ENCODE data around the gene SLC44A3.

SLC44A3 gene

GRCh38 chr1:94819945-94820746 is at the start of gene SLC44A3:
SLC44A3 (plus strand) TSS chr1:94820357; CDS start chr1:94820452, 95 bp downstream.
- no peak for FAIRE-seq

GRCh38 chr1:94772230-94772641 is 47.9 kb upstream of the SLC44A3 start:
- no peak for FAIRE-seq

GRCh38 chr1:94772845-94773244 is 47.3 kb upstream of the SLC44A3 start:
- no peak for FAIRE-seq

GRCh38 chr1:94773296-94773809 is 46.8 kb upstream of the SLC44A3 start:
- FAIRE-seq, result no peak

- FAIRE-seq, result no peak
These were observed 46.2 kb upstream of the SLC44A3 start for GRCh38 chr1:94773931-94774422.

GRCh38 chr1:94776474-94776873 is 43.7 kb upstream of the SLC44A3 start:
- FAIRE-seq, result no peak

GRCh38 chr1:94777281-94777680 is 42.9 kb upstream of the SLC44A3 start:
- FAIRE-seq, result no peak

- no peak for FAIRE-seq
These were observed 41.3 kb upstream of the SLC44A3 start for GRCh38 chr1:94778808-94779207.

GRCh38 chr1:94783342-94784189 is 36.6 kb upstream of the SLC44A3 start:
- no peak for FAIRE-seq

GRCh38 chr1:94784190-94784515 is 36.0 kb upstream of the SLC44A3 start:
- FAIRE-seq, result no peak

GRCh38 chr1:94787691-94788090 is 32.5 kb upstream of the SLC44A3 start:
- peak; percentile 92 for FAIRE-seq

GRCh38 chr1:94790246-94790645 is 29.9 kb upstream of the SLC44A3 start:
- FAIRE-seq, result no peak

- FAIRE-seq, result no peak
These were observed 29.5 kb upstream of the SLC44A3 start for GRCh38 chr1:94790670-94791069.

GRCh38 chr1:94792473-94793295 is 27.5 kb upstream of the SLC44A3 start:
- FAIRE-seq, result peak; percentile 92

- no peak for FAIRE-seq
These were observed 26.9 kb upstream of the SLC44A3 start for GRCh38 chr1:94793296-94793656.

GRCh38 chr1:94795434-94795833 is 24.7 kb upstream of the SLC44A3 start:
- FAIRE-seq, result no peak

GRCh38 chr1:94796266-94796665 is 23.9 kb upstream of the SLC44A3 start:
- FAIRE-seq, result no peak

GRCh38 chr1:94797291-94797690 is 22.9 kb upstream of the SLC44A3 start:
- peak; percentile 29 for FAIRE-seq

- no peak for FAIRE-seq
These were observed 22.1 kb upstream of the SLC44A3 start for GRCh38 chr1:94798054-94798453.

- no peak for FAIRE-seq
These were observed 21.7 kb upstream of the SLC44A3 start for GRCh38 chr1:94798462-94798861.

GRCh38 chr1:94799206-94799605 is 21.0 kb upstream of the SLC44A3 start:
- FAIRE-seq, result no peak

- FAIRE-seq, result peak; percentile 86
These were observed 18.1 kb upstream of the SLC44A3 start for GRCh38 chr1:94801919-94802546.
